Measurements from ENCODE around the gene DIAPH2. TPM values are rescaled to one million over a fixed set of nuclear protein-coding genes. Genes with fewer than 3 reads are reported as not detected.
"Not testable (repeated sequence)": the region's sequence is repeated elsewhere in the genome, so short reads cannot be mapped to it uniquely, and the experiment has no call there.

Gene DIAPH2
- total RNA-seq, 1 donor from 2014 or later: 12.3 TPM

GRCh38 chrX:96719161-96719875, 34.7 kb downstream of the DIAPH2 start:
- TF ChIP-seq, protein P1, sequence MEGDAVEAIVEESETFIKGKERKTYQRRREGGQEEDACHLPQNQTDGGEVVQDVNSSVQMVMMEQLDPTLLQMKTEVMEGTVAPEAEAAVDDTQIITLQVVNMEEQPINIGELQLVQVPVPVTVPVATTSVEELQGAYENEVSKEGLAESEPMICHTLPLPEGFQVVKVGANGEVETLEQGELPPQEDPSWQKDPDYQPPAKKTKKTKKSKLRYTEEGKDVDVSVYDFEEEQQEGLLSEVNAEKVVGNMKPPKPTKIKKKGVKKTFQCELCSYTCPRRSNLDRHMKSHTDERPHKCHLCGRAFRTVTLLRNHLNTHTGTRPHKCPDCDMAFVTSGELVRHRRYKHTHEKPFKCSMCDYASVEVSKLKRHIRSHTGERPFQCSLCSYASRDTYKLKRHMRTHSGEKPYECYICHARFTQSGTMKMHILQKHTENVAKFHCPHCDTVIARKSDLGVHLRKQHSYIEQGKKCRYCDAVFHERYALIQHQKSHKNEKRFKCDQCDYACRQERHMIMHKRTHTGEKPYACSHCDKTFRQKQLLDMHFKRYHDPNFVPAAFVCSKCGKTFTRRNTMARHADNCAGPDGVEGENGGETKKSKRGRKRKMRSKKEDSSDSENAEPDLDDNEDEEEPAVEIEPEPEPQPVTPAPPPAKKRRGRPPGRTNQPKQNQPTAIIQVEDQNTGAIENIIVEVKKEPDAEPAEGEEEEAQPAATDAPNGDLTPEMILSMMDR (IDR thresholded peaks at IDR 0.05; ENCODE audit: insufficient read depth, low read length, poor library complexity, severe bottlenecking): no peak
- H3K27me3 ChIP-seq (ENCODE audit: control insufficient read depth, insufficient read depth, low read length): no peaks in the 10 kb centered on the region
- DNase-seq (ENCODE audit: low read depth): no peak
- H3K36me3 ChIP-seq (ENCODE audit: control insufficient read depth, insufficient read depth, low read length): no peaks in the 10 kb centered on the region
- H3K4me3 ChIP-seq (ENCODE audit: low read depth, low read length): no peak overlapping the region

GRCh38 chrX:96721354-96721753, 36.7 kb downstream of the DIAPH2 start:
- no peaks in the 10 kb centered on the region for H3K36me3 ChIP-seq (ENCODE audit: control insufficient read depth, insufficient read depth, low read length)

DNA sequence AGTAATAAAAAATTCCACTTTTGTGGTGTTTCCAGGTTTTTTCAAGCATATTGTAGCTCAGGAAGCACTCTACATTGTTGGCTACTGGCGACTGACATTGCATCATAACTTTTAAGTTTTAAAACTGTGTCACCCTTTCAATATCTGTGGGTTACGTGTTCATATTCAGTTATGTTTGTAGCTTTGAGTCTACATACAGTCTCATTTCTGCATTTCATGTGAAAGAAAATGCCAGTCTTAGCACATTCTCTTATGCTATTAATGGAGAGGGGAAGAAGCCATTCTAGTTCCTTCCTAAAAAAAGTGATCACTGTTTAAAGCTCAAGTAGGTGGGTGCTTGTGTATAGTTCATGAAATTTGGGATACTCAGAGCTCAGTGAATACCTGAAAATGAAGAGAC, 38.1 kb downstream of the DIAPH2 start:
- no peak for DNase-seq (ENCODE audit: low read depth)
- no peak overlapping the region for H3K4me3 ChIP-seq (ENCODE audit: low read depth, low read length)
- TF ChIP-seq, protein P1 (IDR thresholded peaks at IDR 0.05; ENCODE audit: insufficient read depth, low read length, poor library complexity, severe bottlenecking): no peak
- no peaks in the 10 kb centered on the region for H3K36me3 ChIP-seq (ENCODE audit: control insufficient read depth, insufficient read depth, low read length)
- no peaks in the 10 kb centered on the region for H3K27me3 ChIP-seq (ENCODE audit: control insufficient read depth, insufficient read depth, low read length)

More at GRCh38 chrX:96721354-96721753, 36.7 kb downstream of the DIAPH2 start:
- Histone ChIP-seq H3K4me3 (ENCODE audit: low read depth, low read length) (no peak overlapping the region), H3K27me3 (ENCODE audit: control insufficient read depth, insufficient read depth, low read length) (no peaks in the 10 kb centered on the region)
- DNase-seq (ENCODE audit: low read depth): no peak
- TF ChIP-seq, protein P1 (IDR thresholded peaks at IDR 0.05; ENCODE audit: insufficient read depth, low read length, poor library complexity, severe bottlenecking): no peak

GRCh38 chrX:96729053-96729452, 44.4 kb downstream of the DIAPH2 start:
- TF ChIP-seq, protein P1 (IDR thresholded peaks at IDR 0.05; ENCODE audit: insufficient read depth, low read length, poor library complexity, severe bottlenecking): no peak
- no peak for DNase-seq (ENCODE audit: low read depth)
- H3K27me3 ChIP-seq (ENCODE audit: control insufficient read depth, insufficient read depth, low read length): no peaks in the 10 kb centered on the region
- H3K4me3 ChIP-seq (ENCODE audit: low read depth, low read length): no peak overlapping the region
- no peaks in the 10 kb centered on the region for H3K36me3 ChIP-seq (ENCODE audit: control insufficient read depth, insufficient read depth, low read length)

- Histone ChIP-seq H3K36me3 (ENCODE audit: control insufficient read depth, insufficient read depth, low read length) (no peaks in the 10 kb centered on the region), H3K27me3 (ENCODE audit: control insufficient read depth, insufficient read depth, low read length) (no peaks in the 10 kb centered on the region), H3K4me3 (ENCODE audit: low read depth, low read length) (no peak overlapping the region)
- TF ChIP-seq, protein P1 (IDR thresholded peaks at IDR 0.05; ENCODE audit: insufficient read depth, low read length, poor library complexity, severe bottlenecking): no peak
- no peak for DNase-seq (ENCODE audit: low read depth)
Measured at GRCh38 chrX:96729868-96730643, 45.4 kb downstream of the DIAPH2 start.

DNA sequence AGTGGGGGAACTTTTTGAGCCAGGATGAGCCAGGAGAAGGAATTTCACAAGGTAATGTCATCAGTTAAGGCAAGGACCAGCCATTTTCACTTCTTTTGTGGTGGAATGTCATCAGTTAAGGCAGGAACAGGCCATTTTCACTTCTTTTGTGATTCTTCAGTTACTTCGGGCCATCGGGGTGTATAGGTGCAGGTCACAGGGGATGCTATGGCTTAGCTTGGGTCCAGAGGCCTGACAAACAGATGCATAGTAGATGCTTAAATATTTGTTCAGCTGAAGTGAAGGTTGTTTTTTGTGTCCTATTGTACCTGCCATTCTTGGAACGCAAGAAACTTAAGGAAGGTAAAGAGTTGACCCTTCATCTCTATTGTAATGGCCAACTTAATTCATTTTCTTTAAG, 46.4 kb downstream of the DIAPH2 start:
- not testable (repeated sequence) for H3K36me3 ChIP-seq (ENCODE audit: control insufficient read depth, insufficient read depth, low read length); H3K27me3 ChIP-seq (ENCODE audit: control insufficient read depth, insufficient read depth, low read length); H3K4me3 ChIP-seq (ENCODE audit: low read depth, low read length); DNase-seq (ENCODE audit: low read depth)
